Endothelial cell of umbilical vein (primary cell): ENCODE data around the gene ZNF77. TPM values are rescaled to one million over a fixed set of nuclear protein-coding genes. Genes with fewer than 3 reads are reported as not detected.
"Not testable (repeated sequence)": the region's sequence is repeated elsewhere in the genome, so short reads cannot be mapped to it uniquely, and the experiment has no call there.

Experiments used
- BruUV-seq: library from RNA; stranded (reverse); fragments of 400-500 nt; replicated peaks from 2 replicates; lab custom pipeline; 2021; lab: Mats Ljungman, UMichigan
- CTCF ChIA-PET: fragments of 300-600, 350-600 bp; sonication (Branson Sonifier 250); formaldehyde crosslinking; loops from one replicate; lab custom pipeline; 2021; ENCODE audit warnings: antibody characterized with exemption, inconsistent platforms; lab: Charles Lee
- POLR2A ChIA-PET: fragments of 300-600, 350-600 bp; sonication (Branson Sonifier 250); formaldehyde crosslinking; loops from one replicate; lab custom pipeline; 2021; ENCODE audit warnings: antibody characterized with exemption, inconsistent platforms; lab: Charles Lee
- DNase-seq: peaks from one replicate; pipeline ENCODE4 v3.0.0-alpha.2; 2011; ENCODE audit warnings: low read depth, low spot score
- FAIRE-seq: peaks from 2 replicates; lab custom pipeline; 2011; peaks lifted over from hg19 to GRCh38; lab: Jason Lieb, UNC
- H2AFZ ChIP-seq: 2 replicates; pipeline ENCODE4 v1.6.0; 2012; ENCODE audit warnings: low read depth, low read length, control low read depth, inconsistent platforms
- H3K27ac ChIP-seq: 2 replicates; pipeline ENCODE4 v1.5.1; 2011; ENCODE audit warnings: low read depth, mild to moderate bottlenecking, control low read depth, low read length, moderate library complexity; ENCODE audit not compliant: insufficient read depth
- H3K27me3 ChIP-seq, 2 experiments: 2 replicates each; pipeline versions ENCODE4 v1.6.0 to v1.6.1; 2011; ENCODE audit warnings: low read length in 2 of 2, mixed read lengths in 1 of 2; ENCODE audit not compliant: control insufficient read depth in 2 of 2, insufficient read depth in 2 of 2
- H3K36me3 ChIP-seq, 2 experiments: 2 replicates in 1 of 2; 3 replicates in 1 of 2; pipeline ENCODE4 v1.5.1; 2011; ENCODE audit warnings: low read length in 2 of 2, mild to moderate bottlenecking in 1 of 2, moderate library complexity in 1 of 2; ENCODE audit not compliant: control insufficient read depth in 2 of 2, insufficient read depth in 2 of 2; ENCODE audit errors: extremely low read depth in 1 of 2
- H3K4me1 ChIP-seq: 3 replicates; pipeline ENCODE4 v1.5.1; 2011; ENCODE audit warnings: mild to moderate bottlenecking, low read length; ENCODE audit not compliant: control insufficient read depth, insufficient read depth; ENCODE audit errors: extremely low read depth
- H3K4me2 ChIP-seq: 2 replicates; pipeline ENCODE4 v1.6.1; 2011; ENCODE audit warnings: low read length, control low read depth, mixed read lengths; ENCODE audit not compliant: insufficient read depth
- H3K4me3 ChIP-seq, 3 experiments: fragments of 200-600 bp in 1 of 3; sonication (generic), shearing (Covaris generic) in 1 of 3; replicated peaks in 1 of 3; 2 replicates each; pipeline ENCODE4 v1.5.1; 2011 to 2016; ENCODE audit warnings: control low read depth in 3 of 3, low read length in 3 of 3, mild to moderate bottlenecking in 2 of 3, inconsistent platforms in 1 of 3, low read depth in 1 of 3, moderate library complexity in 1 of 3; ENCODE audit not compliant: insufficient read depth in 1 of 3
- H3K79me2 ChIP-seq: 2 replicates; pipeline ENCODE4 v1.6.0; 2012; ENCODE audit warnings: low read length, inconsistent platforms; ENCODE audit not compliant: control insufficient read depth, insufficient read depth
- H3K9ac ChIP-seq: replicated peaks from 2 replicates; pipeline ENCODE3; 2011; ENCODE audit warnings: low read length, control low read depth; ENCODE audit not compliant: insufficient read depth; ENCODE audit errors: extremely low read depth
- H3K9me1 ChIP-seq: replicated peaks from 3 replicates; pipeline ENCODE4 v1.6.0; 2011; ENCODE audit warnings: mild to moderate bottlenecking, low read length; ENCODE audit not compliant: control insufficient read depth, insufficient read depth; ENCODE audit errors: extremely low read depth
- H3K9me3 ChIP-seq: replicated peaks from 2 replicates; pipeline ENCODE4 v1.5.1; 2012; ENCODE audit warnings: low read length, inconsistent platforms; ENCODE audit not compliant: control insufficient read depth, insufficient read depth
- H4K20me1 ChIP-seq: replicated peaks from 2 replicates; pipeline ENCODE3; 2011; ENCODE audit warnings: mild to moderate bottlenecking, low read length; ENCODE audit not compliant: control insufficient read depth, insufficient read depth; ENCODE audit errors: extremely low read depth
- CTCF ChIP-seq, 2 donors: IDR thresholded peaks; 1 replicate in 1 of 2; 2 replicates in 1 of 2; pipeline ENCODE4 v1.5.1; 2011; ENCODE audit warnings: low read length in 2 of 2, mild to moderate bottlenecking in 2 of 2, moderate library complexity in 2 of 2, control low read depth in 1 of 2, inconsistent platforms in 1 of 2, low read depth in 1 of 2; ENCODE audit not compliant: insufficient read depth in 1 of 2; ENCODE audit errors: extremely low read depth in 1 of 2
- EZH2 ChIP-seq: IDR thresholded peaks from 2 replicates; pipeline ENCODE4 v1.6.1; 2012; ENCODE audit warnings: borderline replicate concordance, low read depth, mild to moderate bottlenecking, moderate library complexity, low read length, inconsistent platforms; ENCODE audit not compliant: severe bottlenecking
- FOS ChIP-seq: IDR thresholded peaks from 2 replicates; pipeline ENCODE4 v1.6.1; 2011; ENCODE audit warnings: mild to moderate bottlenecking, low read length, moderate library complexity, borderline replicate concordance; ENCODE audit not compliant: insufficient read depth
- GATA2 ChIP-seq: IDR thresholded peaks from 2 replicates; pipeline ENCODE4 v1.7.0; 2011; ENCODE audit warnings: low read depth, mild to moderate bottlenecking, moderate library complexity, mixed read lengths, low read length; ENCODE audit not compliant: insufficient read length, insufficient read depth
- JUN ChIP-seq: IDR thresholded peaks from 2 replicates; pipeline ENCODE4 v1.6.1; 2011; ENCODE audit warnings: borderline replicate concordance, low read depth; ENCODE audit not compliant: insufficient read length, insufficient read depth
- MAX ChIP-seq: IDR thresholded peaks from 2 replicates; pipeline ENCODE4 v1.6.1; 2011; ENCODE audit not compliant: insufficient read depth, insufficient read length
- MYC ChIP-seq: IDR thresholded peaks from one replicate; pipeline ENCODE4 v1.6.1; 2011; ENCODE audit warnings: mild to moderate bottlenecking, low read depth, low read length
- POLR2A ChIP-seq: IDR thresholded peaks from 2 replicates; pipeline ENCODE4 v1.6.1; 2012; ENCODE audit warnings: low read depth, mild to moderate bottlenecking, control low read depth, low read length
- POLR2AphosphoS5 ChIP-seq: IDR thresholded peaks from 2 replicates; pipeline ENCODE4 v1.6.1; 2012; ENCODE audit warnings: low read depth, mild to moderate bottlenecking, control low read depth, low read length, moderate library complexity; ENCODE audit not compliant: insufficient read depth
- dilution Hi-C: fragments of 300-500 bp; cut with MboI; formaldehyde crosslinking; loops from one replicate; pipeline ENCODE4 v1.15.0; 2019; ENCODE audit warnings: low sequenced_read_pairs; ENCODE audit not compliant: extremely low pct_ligation_motif_present
- intact Hi-C: fragments of 100-400 bp; cut with micrococcal nuclease; formaldehyde crosslinking; loops from one replicate; pipeline ENCODE4 v1.10.0; 2022
- polyA plus RNA-seq, 4 experiments: library from polyadenylated mRNA; depleted of rRNA in 3 of 4; stranded (reverse) in 3 of 4; unstranded in 1 of 4; fragments of >200 nt; gene quantifications; 2 replicates each; pipeline versions ENCODE4 v1.2.1 to v1.2.3, GENCODE V29; 2011 to 2012; ENCODE audit warnings: missing spikeins in 1 of 4
- total RNA-seq: library from RNA; stranded (reverse); gene quantifications from 2 replicates; pipeline ENCODE4 v1.2.3, GENCODE V29; 2021

ZNF77 gene
- total and polyA plus RNA-seq, 2 donors (not counting 3 experiments of a cell fraction or from before 2014, with no cell fraction given), result 5.9 to 10.2 TPM

GRCh38 chr19:2905918-2906519 is 38.8 kb downstream of the ZNF77 start:
- Histone ChIP-seq H3K27ac (no peak overlapping the region), H3K9me1 (no peaks in the 10 kb centered on the region), H3K9ac (no peak overlapping the region), H3K4me3 (no peak overlapping the region), H3K4me2 (no peak overlapping the region), H4K20me1 (no peaks in the 10 kb centered on the region), H3K4me1 (no peaks in the 10 kb centered on the region), H3K36me3 (no peaks in the 10 kb centered on the region), H3K27me3 (no peaks in the 10 kb centered on the region), H2AFZ (no peak overlapping the region), H3K9me3 (no peaks in the 10 kb centered on the region), H3K79me2 (peaks cover 10% of the 10 kb centered on the region)
- TF ChIP-seq MYC, result no peak
- TF ChIP-seq JUN, result no peak
- no peak for TF ChIP-seq EZH2
- TF ChIP-seq GATA2, result no peak
- no peak for TF ChIP-seq POLR2AphosphoS5
- no peak for TF ChIP-seq POLR2A
- no peak for TF ChIP-seq FOS
- no peak for TF ChIP-seq MAX
- TF ChIP-seq CTCF (IDR thresholded peaks at IDR 0.05; ENCODE audit: extremely low read depth in 1 of 2, insufficient read depth in 1 of 2, low read depth in 1 of 2, low read length in 2 of 2), result no peak
- no peak for DNase-seq
- POLR2A ChIA-PET, result no interaction called here
- dilution Hi-C loops (no loop called here), intact Hi-C loops (no loop called here)
- CTCF ChIA-PET, result interaction anchor here (1.0 kb wide), 1 partner anchor 65 kb away, joined by 3 read pairs; the partner anchor contains the start of gene ZNF555
- BruUV-seq, result no TSS peak
- FAIRE-seq, result no peak

- CTCF ChIA-PET, H2AFZ ChIP-seq, H3K9ac ChIP-seq, POLR2A ChIA-PET, H3K27ac ChIP-seq, H3K9me1 ChIP-seq, H3K4me2 ChIP-seq, BruUV-seq, dilution Hi-C loops, H3K4me1 ChIP-seq, FAIRE-seq, H4K20me1 ChIP-seq, H3K27me3 ChIP-seq, H3K79me2 ChIP-seq, H3K4me3 ChIP-seq, DNase-seq, H3K36me3 ChIP-seq, H3K9me3 ChIP-seq: not testable (repeated sequence)
- intact Hi-C loops, result loop anchor here (5.0 kb wide), 1 partner anchor 199 kb away; no protein-coding TSS in a partner anchor
Measured at GRCh38 chr19:2903326-2903725, 41.4 kb downstream of the ZNF77 start.
